DLD1 (cell line): Measurements from ENCODE around the gene FCHO1.

Source experiments
- in situ Hi-C: cut with HindIII; loops from 2 replicates; pipeline ENCODE4 v1.10.0; 2017; ENCODE audit warnings: low sequenced_read_pairs

The FCHO1 gene

GRCh38 chr19:17824339-17824738, 73.1 kb downstream of the FCHO1 start:
- in situ Hi-C loops, result no loop called here

- in situ Hi-C loops, result no loop called here
Observed at GRCh38 chr19:17826508-17827056, 75.3 kb downstream of the FCHO1 start.

- in situ Hi-C loops, result no loop called here
Observed at GRCh38 chr19:17829855-17830566, 78.7 kb downstream of the FCHO1 start.

- in situ Hi-C loops, result no loop called here
Observed at GRCh38 chr19:17830567-17831418, 79.5 kb downstream of the FCHO1 start.

- in situ Hi-C loops, result no loop called here
Observed at GRCh38 chr19:17831419-17831888, 80.2 kb downstream of the FCHO1 start.

GRCh38 chr19:17832443-17833208, 81.3 kb downstream of the FCHO1 start:
- in situ Hi-C loops, result no loop called here

- in situ Hi-C loops, result no loop called here
Observed at GRCh38 chr19:17834350-17835181, 83.3 kb downstream of the FCHO1 start.

- in situ Hi-C loops, result no loop called here
Observed at GRCh38 chr19:17835182-17836006, 84.1 kb downstream of the FCHO1 start.

GRCh38 chr19:17836530-17836929, 85.3 kb downstream of the FCHO1 start:
- in situ Hi-C loops, result no loop called here

- in situ Hi-C loops, result no loop called here
Observed at GRCh38 chr19:17837972-17838371, 86.7 kb downstream of the FCHO1 start.
